Stimulated activated CD8-positive, alpha-beta memory T cell treated with anti-CD3 and anti-CD28 coated beads, Interleukin-4, amount 100 ng/mL, for 48 hours (primary cell): ENCODE measurements around the gene PIMREG.
A peak's percentile ranks its signal among the peaks of the same experiment; 100 is the strongest.
"Not testable (repeated sequence)": the region's sequence is repeated elsewhere in the genome, so short reads cannot be mapped to it uniquely, and the experiment has no call there.

ENCODE experiments used
- DNase-seq: peaks from one replicate; pipeline ENCODE4 v3.0.0-alpha.2; 2020

Gene PIMREG

GRCh38 chr17:6479622-6480302 is 35.5 kb downstream of the PIMREG start:
- no peak for DNase-seq

- no peak for DNase-seq
Observed at GRCh38 chr17:6480303-6480675, 36.0 kb downstream of the PIMREG start.

GRCh38 chr17:6482105-6482455 is 37.8 kb downstream of the PIMREG start:
- no peak for DNase-seq

- not testable (repeated sequence) for DNase-seq
Observed at GRCh38 chr17:6482796-6483195, 38.5 kb downstream of the PIMREG start.

GRCh38 chr17:6483507-6483906 is 39.3 kb downstream of the PIMREG start:
- DNase-seq, result no peak

- DNase-seq, result no peak
Observed at GRCh38 chr17:6485646-6486412, 41.6 kb downstream of the PIMREG start.

GRCh38 chr17:6487251-6488007 is 43.2 kb downstream of the PIMREG start:
- DNase-seq, result no peak

GRCh38 chr17:6488008-6488539 is 43.8 kb downstream of the PIMREG start:
- DNase-seq, result no peak

- no peak for DNase-seq
Observed at GRCh38 chr17:6489016-6489550, 44.8 kb downstream of the PIMREG start.

GRCh38 chr17:6491071-6491700 is 46.9 kb downstream of the PIMREG start:
- DNase-seq, result no peak

GRCh38 chr17:6492892-6493674 is 48.8 kb downstream of the PIMREG start:
- DNase-seq, result no peak

- DNase-seq, result no peak
Observed at GRCh38 chr17:6494239-6494941, 50.1 kb downstream of the PIMREG start.

GRCh38 chr17:6495450-6496115 is 51.3 kb downstream of the PIMREG start:
- DNase-seq, result no peak

GRCh38 chr17:6496116-6496481 is 51.8 kb downstream of the PIMREG start:
- peak; percentile 26 for DNase-seq

- DNase-seq, result no peak
Observed at GRCh38 chr17:6496640-6497441, 52.6 kb downstream of the PIMREG start.

- DNase-seq, result no peak
Observed at GRCh38 chr17:6497496-6498221, 53.4 kb downstream of the PIMREG start.

- DNase-seq, result no peak
Observed at GRCh38 chr17:6498356-6498755, 54.1 kb downstream of the PIMREG start.

GRCh38 chr17:6498901-6499540 is 54.8 kb downstream of the PIMREG start:
- DNase-seq, result no peak
